Panc1 (cell line): ENCODE data around the gene MAPK13.

Experiments
- POLR2AphosphoS5 ChIP-seq: IDR thresholded peaks from 2 replicates; pipeline ENCODE4 v1.6.1; 2012; ENCODE audit warnings: mild to moderate bottlenecking, low read depth, low read length, moderate library complexity
- REST ChIP-seq, 2 experiments: IDR thresholded peaks; 2 replicates each; pipeline ENCODE4 v1.6.1; 2011 to 2012; ENCODE audit warnings: low read depth in 2 of 2, control low read depth in 1 of 2, low read length in 1 of 2, mild to moderate bottlenecking in 1 of 2, moderate library complexity in 1 of 2; ENCODE audit not compliant: insufficient read depth in 1 of 2
- TF ChIP-seq, protein P1 (sequence below): fragments of 450-650 bp; IDR thresholded peaks from 2 replicates; pipeline ENCODE4 v1.5.1; 2017; ENCODE audit warnings: mild to moderate bottlenecking

DNA sequence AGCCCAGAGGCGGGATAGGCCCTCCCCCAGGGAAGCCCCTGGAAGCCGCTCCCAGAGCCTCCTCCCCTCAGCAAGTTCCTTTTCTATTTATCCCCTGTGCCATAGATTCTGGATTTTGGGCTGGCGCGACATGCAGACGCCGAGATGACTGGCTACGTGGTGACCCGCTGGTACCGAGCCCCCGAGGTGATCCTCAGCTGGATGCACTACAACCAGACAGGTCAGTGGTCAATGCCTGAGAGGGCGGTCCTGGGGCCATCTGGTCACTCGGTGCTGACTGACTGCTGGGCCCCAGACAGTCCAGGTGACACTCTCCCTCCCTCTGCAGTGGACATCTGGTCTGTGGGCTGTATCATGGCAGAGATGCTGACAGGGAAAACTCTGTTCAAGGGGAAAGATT lies 6.2 kb downstream of the MAPK13 start:
- TF ChIP-seq, protein P1, sequence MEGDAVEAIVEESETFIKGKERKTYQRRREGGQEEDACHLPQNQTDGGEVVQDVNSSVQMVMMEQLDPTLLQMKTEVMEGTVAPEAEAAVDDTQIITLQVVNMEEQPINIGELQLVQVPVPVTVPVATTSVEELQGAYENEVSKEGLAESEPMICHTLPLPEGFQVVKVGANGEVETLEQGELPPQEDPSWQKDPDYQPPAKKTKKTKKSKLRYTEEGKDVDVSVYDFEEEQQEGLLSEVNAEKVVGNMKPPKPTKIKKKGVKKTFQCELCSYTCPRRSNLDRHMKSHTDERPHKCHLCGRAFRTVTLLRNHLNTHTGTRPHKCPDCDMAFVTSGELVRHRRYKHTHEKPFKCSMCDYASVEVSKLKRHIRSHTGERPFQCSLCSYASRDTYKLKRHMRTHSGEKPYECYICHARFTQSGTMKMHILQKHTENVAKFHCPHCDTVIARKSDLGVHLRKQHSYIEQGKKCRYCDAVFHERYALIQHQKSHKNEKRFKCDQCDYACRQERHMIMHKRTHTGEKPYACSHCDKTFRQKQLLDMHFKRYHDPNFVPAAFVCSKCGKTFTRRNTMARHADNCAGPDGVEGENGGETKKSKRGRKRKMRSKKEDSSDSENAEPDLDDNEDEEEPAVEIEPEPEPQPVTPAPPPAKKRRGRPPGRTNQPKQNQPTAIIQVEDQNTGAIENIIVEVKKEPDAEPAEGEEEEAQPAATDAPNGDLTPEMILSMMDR: no peak
- TF ChIP-seq REST (IDR thresholded peaks at IDR 0.05; ENCODE audit: insufficient read depth in 1 of 2, low read depth in 2 of 2, low read length in 1 of 2) (no peak), POLR2AphosphoS5 (no peak)
